A673 (cell line): ENCODE results near the gene THSD4.

ENCODE experiments used
- EZH2 ChIP-seq: fragments of 200-600 bp; sonication (generic); IDR thresholded peaks from 2 replicates; pipeline ENCODE4 v1.6.1; 2017; ENCODE audit warnings: borderline replicate concordance, low read depth, mild to moderate bottlenecking, mixed read lengths, antibody characterized with exemption, low read length; ENCODE audit not compliant: poor library complexity, severe bottlenecking
- TF ChIP-seq, protein P1 (sequence below): fragments of 300-800, 200-600 bp; sonication (generic); conservative IDR thresholded peaks from 2 replicates; pipeline ENCODE4 v1.5.1; 2017; ENCODE audit warnings: low read depth, mild to moderate bottlenecking, antibody characterized with exemption, low read length, moderate library complexity, mixed read lengths

GRCh38 chr15:71386448-71387236 lies 271.4 kb downstream of the THSD4 start:
- TF ChIP-seq, protein P1, sequence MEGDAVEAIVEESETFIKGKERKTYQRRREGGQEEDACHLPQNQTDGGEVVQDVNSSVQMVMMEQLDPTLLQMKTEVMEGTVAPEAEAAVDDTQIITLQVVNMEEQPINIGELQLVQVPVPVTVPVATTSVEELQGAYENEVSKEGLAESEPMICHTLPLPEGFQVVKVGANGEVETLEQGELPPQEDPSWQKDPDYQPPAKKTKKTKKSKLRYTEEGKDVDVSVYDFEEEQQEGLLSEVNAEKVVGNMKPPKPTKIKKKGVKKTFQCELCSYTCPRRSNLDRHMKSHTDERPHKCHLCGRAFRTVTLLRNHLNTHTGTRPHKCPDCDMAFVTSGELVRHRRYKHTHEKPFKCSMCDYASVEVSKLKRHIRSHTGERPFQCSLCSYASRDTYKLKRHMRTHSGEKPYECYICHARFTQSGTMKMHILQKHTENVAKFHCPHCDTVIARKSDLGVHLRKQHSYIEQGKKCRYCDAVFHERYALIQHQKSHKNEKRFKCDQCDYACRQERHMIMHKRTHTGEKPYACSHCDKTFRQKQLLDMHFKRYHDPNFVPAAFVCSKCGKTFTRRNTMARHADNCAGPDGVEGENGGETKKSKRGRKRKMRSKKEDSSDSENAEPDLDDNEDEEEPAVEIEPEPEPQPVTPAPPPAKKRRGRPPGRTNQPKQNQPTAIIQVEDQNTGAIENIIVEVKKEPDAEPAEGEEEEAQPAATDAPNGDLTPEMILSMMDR: peak; percentile 64
- TF ChIP-seq EZH2: no peak
